HG02623 (cell line): ENCODE data around the gene OR9I1.

Experiments used
- ATAC-seq: cut with Tn5 transposase; IDR thresholded peaks from one replicate; pipeline ENCODE4 v1.9.1; 2021; ENCODE audit warnings: moderate library complexity; ENCODE audit not compliant: unreplicated experiment

Gene OR9I1, protein sequence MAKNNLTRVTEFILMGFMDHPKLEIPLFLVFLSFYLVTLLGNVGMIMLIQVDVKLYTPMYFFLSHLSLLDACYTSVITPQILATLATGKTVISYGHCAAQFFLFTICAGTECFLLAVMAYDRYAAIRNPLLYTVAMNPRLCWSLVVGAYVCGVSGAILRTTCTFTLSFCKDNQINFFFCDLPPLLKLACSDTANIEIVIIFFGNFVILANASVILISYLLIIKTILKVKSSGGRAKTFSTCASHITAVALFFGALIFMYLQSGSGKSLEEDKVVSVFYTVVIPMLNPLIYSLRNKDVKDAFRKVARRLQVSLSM

DNA sequence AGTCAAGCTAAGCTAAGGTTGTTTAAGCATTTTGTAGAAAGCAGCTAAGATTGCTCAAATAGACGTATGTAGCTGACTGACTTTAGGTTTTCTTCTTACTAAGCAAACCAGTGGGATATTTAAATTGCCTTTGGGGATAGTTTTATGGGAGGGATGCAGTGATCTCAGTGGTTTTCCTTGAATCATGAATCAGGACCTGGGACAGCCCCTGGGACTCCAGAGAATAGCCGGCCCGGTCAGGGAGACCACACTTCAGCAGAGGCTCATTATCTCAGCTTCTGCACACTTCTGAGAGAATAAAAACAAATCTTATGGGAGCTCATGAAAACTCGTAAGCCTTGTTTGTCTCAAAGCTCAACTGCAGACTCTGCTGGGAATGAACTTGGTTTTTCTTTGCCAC is at the start of gene OR9I1:
Gene OR9I1 (minus strand): TSS at position 62 of the 400 bp plus-strand sequence. CDS start 6,086 bp downstream, outside the sequence.
- no peak for ATAC-seq

DNA sequence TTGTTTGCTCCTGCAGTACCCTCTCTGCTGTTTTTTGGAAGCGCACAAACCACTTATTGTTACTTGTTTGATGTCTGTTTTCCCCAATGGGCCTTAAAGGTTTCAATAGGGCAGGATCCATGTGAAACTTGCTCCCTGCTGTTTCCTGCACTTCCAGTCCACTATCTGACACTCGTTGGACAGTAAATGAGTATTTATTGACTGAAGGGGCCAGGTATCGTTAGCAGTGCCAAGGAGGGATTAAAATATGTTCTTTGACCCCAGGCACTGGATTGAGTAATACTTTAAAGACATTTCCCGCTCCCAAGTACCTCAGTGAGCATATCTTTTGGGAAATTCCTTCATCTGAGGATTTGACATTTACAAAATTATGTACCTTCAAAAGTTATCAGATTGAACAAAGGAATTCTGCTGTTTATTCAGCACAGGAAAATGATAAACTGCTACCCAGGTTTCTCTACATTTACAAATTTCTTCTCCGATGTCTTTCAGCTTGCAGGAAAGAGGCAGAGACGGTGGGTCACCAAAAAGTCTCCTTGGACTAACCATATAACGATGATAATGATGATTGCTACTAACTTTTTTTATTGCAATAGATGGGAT is 40.3 kb upstream of the OR9I1 start:
- ATAC-seq, result no peak

DNA sequence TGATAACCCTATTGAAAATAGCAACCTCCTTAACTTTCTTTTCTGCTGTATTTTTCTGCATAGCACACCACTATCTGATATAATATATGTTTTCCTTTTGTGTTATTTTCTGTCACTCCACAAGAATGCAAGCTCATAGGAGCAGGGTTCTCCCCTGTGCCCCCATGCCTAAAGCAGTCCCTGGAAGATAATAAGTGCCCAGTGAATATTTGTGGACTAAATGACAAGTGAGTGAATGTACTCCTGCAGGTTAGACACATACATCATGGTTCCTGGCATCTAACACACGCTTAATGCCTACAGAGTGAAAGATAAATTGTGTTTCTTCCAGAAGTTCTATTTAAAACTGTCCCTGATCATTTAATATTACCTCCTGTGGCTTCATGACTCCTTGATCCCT is 39.7 kb upstream of the OR9I1 start:
- ATAC-seq, result no peak

DNA sequence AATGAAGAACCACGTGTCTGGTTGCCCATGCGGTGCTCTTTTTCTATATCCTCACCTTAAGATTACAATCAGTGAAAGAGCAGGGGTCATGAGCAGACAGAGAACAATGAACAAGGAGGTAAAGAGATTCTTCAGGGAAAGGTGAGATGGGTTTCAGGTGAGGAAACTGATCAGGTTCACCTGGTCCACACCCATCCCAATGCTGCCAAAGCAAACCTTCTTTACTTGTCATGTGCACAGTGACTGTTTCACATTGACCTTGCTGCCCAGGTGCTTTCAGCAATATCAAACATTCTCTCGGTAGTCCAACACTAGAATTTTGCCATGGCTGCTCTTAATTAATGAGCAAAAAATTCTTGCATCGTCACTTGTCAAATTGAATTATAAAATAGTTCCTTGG is 39.1 kb upstream of the OR9I1 start:
- no peak for ATAC-seq

DNA sequence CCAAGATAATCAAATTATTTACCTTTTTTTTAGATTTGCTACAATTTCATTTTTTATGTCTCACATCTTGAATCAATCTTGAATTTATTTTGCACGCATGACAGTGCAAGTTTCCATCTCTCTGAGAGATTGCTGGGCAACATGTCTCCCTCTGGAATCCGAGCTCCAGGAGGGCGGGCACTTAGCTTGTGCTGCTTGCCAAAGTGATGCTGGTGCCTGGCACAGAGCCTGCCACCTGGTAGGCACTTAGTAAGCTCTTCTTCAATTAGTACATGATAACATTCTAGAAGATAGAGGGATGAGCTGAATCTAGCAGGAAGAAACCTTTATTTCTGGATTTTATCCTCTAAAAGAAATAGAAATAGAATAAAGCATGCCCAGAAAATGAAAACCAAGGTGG is 27.5 kb upstream of the OR9I1 start:
- no peak for ATAC-seq

DNA sequence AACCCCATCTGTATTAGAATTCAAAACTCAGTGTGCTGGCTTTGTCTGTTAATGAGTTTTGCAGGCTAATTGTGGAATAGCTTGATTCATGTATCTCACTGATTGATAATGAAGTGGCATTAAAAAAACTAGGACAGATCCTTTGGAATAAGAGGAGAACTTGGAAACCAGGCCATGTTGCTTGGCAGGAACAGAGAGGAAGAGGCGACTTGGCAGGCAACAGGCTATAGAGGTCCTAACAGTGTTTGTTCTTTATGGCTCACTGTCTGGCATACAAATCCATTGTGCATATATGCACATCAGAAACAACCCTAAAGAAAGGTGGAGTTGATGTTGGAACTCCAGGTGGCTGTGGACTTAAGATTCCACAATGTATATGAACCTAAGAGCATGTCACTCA is 17.4 kb upstream of the OR9I1 start:
- ATAC-seq, result no peak

DNA sequence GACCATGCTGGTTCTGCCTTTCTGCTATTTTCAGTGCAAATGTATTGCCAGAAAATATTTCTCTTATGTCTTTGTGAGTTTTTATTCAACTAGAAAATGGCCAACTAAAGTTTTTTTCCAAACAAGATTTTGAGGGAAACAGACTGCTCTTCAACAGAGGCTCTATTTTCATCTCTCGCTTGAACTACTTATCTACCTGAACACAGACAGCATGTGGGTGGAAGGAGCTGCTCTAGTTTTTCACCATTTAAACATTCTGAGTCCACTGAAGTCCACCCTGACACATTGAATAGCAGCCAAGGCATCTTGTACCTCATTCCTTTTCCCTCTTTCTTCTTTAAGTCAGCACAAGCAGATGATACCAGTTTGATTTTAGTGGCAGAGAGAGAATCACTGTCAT is 9.8 kb upstream of the OR9I1 start:
- ATAC-seq, result no peak

DNA sequence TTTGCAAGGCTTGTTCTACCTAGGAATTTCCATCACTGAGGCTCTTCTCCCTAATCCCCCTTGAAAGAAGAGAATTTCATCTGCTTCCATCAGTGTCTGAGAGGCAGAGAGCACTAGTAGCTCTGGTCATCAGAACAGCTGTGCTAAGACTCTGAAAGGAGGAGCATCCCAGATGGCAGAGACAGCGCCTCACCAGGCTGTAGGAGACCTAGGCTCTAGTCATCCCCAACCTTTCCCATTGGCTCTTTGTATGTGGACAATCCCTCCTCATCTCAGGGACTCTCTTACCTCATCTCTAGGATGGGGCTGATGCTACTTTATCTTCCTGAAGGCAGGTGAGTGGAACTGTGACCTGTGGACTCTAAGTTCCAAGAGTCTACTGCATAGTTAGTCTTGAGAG is 8.8 kb upstream of the OR9I1 start:
- ATAC-seq, result no peak

DNA sequence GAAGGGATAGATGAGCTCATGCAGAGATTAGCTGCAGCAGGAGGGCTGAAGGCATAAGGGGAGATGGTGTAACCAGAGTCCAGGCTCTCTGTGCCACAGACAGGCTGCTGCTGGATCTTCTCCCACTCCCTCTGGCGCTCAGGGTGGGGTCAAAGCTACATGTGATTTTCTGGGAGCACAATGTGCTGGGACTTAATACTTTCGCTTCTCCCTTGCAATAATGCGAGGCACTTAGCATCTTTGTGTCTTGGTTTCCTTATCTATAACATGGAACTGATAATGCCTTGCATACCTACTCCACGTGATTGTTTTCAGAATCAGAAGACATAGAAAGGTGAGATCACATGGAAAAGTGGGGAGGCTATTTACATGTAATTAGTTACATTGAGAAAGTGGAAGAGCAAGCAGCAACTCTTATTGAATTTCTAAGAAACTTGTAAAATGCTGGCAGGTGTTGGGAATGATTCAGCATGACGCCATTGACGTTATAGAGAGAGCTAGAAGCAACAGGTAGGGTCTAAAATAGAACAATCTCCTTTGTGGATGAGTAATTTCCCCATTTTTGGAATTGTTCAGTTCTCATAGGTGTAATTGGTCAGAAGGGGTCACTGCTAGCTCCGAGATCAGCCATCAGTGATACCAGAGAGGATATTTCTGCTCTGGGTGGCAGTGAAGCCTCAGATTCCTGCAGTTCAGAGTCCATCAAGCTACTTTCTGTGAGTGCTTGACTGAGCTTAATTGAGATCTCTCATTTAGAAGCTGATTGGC is 8.2 kb upstream of the OR9I1 start:
- ATAC-seq, result no peak

DNA sequence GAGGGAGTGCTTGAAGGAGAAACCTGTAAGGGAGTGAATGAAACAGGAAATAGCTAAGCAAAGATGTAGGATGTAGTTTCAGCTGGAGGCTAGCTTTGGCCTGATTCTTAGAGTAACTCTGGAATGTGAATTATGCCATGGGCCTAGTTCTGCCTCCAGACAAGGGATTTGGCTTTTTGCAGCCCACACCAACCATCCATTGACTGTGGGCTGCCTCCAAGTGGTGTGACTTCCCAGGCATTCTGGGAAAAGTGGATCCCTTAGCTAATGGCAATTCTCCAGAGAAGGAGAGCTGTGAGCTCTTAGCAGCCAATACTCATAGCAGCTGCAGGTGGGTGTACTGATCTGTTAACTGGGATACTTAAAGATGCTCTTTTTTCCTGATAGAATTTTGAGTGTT is 2.0 kb upstream of the OR9I1 start:
- ATAC-seq, result no peak

DNA sequence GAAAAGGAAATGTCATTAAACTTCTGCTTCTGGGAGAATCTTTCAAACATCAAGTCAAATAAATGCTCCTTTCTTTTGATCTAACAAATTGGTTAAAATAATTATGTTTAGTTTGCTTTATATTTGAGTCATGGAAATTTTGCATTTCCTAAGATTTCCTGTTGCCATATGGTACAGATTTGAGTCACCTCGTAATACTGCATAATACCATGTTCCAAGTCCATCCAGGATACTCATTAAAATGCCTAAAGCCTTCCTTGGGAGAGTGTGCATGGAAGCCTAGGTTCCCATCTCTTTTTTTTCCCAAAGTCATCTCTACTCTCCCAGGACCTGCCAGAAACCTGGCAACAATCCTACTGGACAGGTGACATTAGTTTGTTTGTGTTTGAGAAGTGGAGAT is 4.2 kb downstream of the OR9I1 start:
- ATAC-seq, result no peak

DNA sequence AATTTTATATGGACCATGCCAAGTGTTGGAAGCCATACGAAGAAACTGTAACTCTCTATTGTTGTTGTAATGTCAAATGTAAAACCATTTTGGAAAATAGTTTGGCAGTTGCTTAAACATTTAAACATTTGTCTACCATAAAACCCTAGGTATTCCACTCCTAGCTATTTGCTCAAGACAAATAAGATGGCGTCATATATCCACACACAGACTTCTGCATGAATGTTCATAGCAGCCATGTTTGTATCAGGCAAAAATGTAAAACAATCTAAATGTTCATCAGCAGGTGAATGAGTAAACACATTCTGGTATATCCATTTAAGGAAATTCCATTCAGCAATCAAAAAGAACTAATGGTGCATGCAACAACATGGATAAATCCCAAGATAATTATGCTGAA is 27.9 kb downstream of the OR9I1 start:
- ATAC-seq, result no peak

DNA sequence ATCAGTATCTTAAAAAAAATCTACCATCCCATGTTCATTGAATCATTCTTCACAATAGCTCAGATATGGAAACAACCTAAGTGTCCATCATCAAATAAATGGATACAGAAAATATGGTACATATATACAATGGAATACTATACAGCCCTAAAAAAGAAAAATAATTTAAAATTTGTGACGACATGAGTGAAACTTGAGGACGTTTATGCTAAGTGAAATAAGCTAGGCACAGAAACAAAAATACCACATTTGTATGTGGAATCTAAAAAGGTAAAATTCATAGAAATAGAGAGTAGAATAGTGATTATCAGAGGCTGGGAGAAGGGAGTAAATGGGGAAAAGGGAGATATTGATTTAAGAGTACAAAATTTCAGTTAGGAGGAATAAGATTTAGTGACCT is 38.8 kb downstream of the OR9I1 start:
- no peak for ATAC-seq

DNA sequence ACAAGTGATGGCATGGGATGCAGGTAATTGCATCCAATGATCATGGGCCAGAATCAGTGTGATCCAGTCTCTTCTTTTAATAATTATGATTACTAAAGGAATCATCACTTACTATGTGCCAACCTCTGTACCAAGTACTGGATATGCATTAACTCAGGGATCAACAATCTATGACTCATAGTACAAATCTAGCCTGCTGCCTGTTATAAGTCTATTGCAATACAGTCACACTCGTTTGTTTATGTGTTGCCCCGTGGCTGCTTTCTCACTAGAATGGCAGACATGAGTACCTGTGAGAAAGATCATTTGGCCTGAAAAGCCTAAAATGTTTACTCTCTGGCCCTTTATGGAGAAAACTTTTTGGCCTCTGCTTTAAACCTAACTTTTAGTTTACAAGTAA is 49.5 kb downstream of the OR9I1 start:
- no peak for ATAC-seq

DNA sequence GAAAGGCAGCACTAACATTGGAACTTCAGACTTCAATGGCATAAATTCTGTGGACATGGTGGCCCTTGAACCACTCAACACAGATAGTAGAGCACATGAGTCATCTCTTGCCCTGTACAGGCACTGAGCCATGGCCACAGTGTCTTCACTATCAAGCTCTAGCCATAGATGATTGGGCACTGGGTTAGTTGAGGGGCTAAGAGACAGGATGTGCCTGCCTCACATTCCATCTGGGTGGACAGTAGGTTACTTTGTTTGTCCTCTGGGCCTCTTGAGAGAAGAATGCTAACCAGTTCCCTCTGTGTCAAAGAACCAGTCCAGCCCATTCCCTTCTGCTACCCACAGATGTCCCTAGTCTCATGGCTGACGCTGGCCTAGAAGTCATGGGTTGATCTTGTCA is 54.7 kb downstream of the OR9I1 start:
- ATAC-seq, result no peak

DNA sequence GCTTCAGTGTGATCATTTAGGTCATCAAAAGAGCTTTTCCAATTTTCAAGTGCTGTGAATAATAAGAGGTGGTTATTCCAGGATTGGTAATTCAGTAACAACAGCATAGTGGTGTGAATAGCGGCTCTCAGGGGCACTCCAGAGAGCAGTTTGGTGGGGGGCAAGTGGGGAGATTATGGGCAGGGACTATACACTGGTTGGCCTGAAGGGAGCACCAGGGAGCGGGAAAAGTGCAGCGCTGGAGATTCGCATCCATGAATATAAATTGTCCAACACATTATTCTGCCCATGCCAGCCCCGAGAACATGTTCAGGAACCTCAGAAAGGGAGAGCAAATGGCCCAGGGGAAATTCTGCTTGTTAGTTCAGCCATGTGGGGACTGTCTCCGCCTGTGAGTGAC is 56.7 kb downstream of the OR9I1 start:
- ATAC-seq, result no peak

DNA sequence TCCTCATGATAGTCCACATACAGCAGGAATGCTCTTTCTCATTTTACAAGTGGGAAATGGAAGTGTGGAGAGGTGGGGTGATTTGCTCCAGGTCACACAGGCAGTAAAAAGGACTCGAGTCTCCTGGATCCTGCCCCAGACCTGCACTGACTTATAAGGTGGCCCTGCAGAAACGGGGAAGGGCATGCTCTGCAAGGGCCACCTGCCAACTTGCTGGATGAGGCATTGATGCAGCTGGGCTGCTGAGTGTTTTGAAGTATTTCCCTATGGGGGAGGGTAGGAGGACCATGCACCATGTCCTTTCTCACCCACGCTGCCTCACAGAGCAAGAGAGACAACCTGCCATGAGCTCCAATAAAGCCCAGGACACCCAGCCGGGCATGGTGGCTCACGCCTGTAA is 57.6 kb downstream of the OR9I1 start:
- no peak for ATAC-seq
